ENCODE data around the gene BBLN.
"Not testable (repeated sequence)": the region's sequence is repeated elsewhere in the genome, so short reads cannot be mapped to it uniquely, and the experiment has no call there.

Gene BBLN

DNA sequence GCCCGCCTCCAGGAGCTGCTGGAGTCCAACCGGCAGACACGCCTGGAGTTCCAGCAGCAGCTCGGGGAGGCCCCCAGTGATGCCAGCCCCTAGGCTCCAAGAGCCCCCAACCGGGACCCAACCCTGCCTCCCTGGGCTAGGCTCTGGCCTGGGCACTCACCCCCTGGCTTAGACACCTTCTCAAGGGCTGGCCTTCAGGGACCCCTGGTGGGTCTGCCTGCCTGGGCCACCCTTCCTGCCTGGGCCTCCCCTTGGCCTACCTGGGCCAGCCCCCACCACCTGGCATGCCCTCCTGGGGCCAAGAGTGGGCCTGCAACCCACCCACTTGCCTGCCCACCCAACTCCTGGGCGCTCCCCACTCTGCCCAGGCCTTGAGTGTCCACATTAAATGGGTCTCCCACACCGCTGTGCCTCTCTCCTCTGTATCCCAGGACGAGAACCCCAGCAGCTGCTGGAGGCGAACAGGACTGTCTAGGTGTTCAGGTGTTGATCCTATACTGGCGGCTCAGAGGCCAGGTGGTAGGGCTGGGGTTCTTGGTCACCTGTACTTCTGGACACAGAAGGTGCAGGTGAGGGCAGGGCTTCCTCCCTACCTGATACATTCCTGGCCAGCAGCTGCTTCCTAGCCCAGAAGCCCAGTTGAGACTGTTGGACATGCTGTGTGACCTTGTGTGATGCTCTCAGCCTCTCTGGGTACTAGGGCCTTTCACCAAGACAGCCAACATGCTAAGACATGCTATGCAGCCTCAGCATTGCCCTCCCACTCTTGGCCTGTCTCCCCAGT lies 3.6 kb downstream of the BBLN start:
- DNase-seq, result no peak

DNA sequence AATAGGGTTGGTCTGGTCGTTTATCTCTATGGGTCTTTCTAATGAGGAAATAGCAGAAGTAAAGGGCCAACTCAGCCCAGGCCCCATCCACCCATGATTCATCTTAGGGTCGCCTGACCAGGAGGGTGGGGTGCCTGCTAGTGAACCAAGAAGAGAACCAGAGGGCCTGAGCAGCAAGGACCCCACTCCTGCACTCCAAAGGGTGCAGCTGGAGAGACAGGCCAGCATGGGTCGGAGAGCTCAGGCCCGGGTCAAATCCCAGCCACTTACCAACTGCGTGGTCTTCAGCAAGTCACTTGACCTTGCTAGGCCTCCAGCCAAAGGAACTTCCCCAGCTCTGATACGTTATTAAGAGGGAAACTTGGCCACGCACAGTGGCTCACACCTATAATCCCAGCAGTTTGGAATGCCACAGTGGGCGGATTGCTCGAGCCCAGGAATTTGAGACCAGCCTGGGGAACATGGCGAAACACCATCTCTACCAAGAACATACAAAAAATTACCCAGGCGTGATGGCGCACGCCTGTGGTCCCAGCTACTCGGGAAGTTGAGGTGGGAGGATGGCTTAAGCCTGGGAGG lies 4.3 kb downstream of the BBLN start:
- DNase-seq, result no peak

DNA sequence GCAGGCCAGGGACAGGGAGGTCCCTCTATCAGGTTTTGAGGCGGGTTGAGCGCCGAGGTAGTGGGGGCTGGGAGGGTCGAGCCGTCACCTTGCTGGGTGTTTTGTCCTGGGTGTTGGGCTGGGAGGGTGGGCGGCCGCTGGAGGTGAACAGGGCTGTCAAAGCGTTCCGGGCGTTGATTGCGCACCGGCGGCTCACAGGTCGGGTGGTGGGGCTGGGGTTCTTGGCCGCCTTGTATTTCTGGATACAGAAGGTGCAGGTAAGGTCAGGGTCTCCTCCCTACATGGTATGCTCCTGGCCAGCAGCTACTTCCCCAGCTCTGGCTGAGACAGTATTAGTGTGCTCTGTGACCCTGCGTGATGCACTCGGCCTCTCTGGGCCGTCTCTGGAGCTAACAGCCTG lies 6.1 kb downstream of the BBLN start:
- DNase-seq, result no peak

DNA sequence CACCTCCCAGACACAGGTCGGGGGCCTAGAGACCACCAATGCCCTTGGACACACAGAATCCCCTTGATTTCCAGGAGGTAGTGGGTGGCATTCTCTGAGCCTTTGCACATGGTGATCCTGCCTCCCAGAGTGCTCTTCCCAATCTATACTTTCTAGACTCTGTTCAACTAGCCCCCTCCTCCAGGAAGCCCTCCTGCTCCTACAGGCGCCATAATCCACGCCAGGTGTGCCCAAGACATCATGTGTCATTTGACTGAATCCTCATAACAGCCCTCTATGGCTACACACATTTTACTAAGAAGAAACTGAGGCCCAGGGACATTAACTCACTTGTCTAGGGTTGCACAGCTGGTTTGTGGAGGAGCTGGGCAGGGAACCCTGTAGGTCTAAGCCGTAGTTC lies 7.1 kb downstream of the BBLN start:
- no peak for DNase-seq

DNA sequence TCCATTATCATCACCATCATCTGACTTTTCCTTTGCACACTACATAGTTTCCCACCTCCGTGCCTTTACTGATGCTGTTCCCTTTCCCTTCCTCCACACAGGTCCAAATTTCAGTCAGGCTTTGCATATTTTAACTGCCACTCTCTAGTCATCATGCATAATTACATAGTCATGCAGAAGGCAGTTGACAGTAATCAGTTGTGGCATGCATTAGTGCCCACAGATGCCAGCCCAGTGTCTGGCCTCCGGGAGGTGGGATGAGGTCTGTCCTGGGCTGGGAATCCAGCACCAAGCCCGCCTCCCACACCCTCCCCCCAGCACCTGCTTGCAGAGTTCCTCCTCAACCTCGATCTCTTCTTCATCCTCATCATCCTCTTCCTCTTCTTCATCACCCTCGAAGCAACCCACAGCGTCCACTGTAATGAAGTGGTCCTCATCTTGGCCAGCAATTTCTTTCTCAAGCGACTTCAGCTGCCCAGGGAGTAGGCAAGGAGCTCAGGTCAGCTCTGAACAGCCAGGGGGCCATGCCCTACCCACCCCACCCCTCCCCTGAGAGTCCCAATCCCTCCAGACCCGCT lies 8.8 kb downstream of the BBLN start:
- no peak for DNase-seq

DNA sequence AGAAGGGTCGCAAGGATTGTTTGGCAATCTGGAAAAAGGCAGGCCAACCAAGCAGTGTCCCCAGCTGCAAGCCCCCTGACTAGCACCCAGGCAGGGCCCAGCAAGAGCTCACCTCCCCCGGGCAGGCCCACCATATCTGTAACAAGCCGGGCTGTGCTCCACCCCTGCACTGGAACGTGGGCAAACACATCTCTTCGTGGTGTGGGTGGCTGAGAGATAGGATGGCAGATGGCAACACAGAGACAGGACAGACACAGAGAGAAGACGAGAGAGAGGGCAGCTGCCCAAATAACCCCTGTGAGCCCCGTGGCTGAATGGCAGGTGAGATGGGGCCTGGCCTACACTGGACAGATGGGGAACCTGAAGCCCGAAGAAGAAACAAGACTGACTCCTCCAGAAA lies 9.4 kb downstream of the BBLN start:
- no peak for DNase-seq

DNA sequence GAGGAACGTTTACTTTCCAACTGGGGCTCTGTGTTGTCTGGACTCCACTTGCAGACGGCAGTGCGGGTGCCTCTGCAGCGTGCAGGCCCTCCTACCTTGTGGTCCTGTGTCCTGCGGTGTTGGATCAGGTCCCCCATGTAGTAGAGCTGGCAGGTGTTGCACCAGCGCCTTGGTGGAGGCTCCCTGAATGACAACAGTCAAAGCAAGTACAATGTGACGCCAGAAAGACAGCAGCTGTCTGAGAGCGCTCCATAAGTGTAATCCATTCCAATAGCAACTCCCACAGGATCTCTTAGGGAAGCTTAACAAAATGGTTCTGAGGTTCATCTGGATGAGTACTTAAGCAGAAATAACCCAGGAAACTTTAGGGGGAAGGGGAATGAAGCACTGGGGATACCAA lies 9.9 kb downstream of the BBLN start:
- no peak for DNase-seq

DNA sequence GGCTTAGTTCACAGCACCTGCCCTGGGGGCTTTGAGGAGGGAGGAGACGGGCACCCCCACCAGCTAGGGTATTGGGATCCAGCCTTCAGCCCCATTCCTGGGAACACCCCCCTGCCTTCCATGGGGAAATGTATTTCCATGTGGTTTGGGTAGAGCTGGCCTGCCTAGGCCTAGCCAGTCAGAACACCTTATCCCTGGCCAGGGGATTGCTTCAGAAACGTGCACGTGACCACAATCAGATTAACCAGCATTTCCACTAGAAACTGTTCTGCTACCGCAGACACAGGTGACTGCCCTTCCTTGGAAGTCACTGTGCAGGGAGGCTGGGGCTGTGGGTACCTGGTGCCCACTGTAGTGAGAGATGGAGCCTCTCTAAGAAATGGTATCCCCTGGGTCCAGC lies 14.0 kb downstream of the BBLN start:
- DNase-seq, result no peak

GRCh38 chr9:128175102-128175563 lies 15.1 kb downstream of the BBLN start:
- DNase-seq, result no peak

DNA sequence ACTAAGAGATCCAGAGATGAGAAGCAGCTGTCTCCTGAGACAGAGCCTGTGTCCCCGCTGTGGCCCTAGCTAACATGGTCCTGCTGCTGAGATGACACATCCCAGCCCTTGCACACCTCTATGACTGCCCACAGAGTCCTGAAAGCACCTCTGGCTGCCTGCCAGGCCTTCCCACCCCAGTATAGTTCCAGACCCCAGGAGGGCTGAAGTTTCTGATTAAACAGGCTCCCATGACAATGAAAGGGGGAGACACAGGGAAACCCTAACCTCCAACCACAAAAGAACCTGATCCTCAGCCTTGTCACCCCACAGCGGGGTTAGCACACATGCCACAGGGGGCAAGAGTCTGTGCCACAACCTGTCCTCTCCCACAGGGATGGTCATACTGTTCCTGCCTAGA lies 15.7 kb downstream of the BBLN start:
- DNase-seq, result no peak

DNA sequence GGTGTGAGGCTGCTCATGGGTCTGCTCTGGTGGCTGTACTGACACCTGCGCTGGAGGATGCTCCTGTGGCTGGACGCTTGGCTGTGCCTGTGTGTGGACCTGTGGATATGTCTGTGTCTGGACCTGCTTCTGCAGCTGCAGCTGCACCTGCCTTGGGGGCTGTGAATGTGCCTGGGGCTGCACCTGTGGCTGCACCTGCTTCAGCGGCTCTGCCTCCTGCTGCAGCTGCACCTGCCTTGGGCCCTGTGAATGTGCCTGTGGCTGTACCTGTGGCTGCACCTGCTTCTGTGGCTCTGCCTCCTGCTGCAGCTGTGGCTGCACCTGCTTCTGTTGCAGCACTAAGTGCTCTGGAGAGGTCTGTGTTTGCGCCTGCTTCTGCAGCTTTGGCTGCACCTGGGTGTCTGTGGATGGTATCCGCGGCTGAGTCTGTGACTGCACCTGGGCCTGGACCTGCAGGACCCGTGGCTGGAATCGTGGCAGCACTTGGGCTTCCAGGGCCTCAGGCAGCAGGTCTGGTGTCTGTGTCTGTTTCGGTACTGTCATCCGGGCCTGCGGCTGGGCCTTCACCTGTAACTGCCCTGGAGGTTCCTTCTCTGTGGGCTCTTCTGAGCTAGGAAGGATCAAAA lies 18.9 kb downstream of the BBLN start:
- no peak for DNase-seq

DNA sequence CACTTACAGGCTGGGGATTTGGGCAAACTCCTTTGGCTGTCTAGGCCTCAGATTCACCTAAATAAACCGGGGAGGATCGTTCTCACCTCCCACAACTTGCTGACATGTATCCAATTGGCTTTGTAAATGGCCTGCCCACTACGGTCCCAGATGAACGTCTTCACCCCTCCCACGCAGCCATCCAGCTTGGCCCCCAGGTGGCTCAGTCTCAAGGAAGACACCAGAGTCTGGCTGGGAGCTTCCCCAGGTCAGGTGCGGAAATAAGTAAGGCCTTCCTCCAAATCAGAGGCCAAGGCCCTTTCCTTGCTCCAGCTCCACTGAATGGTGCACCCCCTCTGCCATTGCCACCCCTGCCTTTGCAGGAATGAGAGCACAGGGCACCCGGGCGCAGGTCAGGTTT lies 19.9 kb downstream of the BBLN start:
- DNase-seq, result no peak

DNA sequence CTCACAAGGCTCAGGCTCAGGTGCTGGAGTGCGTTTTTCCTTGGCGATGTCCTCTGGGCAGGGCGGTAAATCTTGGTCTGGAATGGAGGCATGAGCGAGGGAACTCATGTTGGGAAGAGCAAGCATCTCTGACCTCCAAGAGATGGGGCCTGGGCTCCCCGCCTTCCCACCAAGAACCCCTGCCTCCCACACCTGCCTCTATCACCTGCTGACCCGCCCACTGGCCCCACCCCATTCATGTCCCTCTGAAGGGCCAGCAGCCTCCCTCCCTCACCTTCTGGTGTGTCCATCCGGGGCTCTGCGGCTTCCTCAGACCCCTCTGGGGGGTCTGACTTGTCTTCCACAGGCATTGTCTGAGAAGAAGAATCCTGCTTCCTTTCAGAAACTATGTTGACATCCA lies 20.4 kb downstream of the BBLN start:
- DNase-seq, result no peak

GRCh38 chr9:128181480-128181879 lies 21.4 kb downstream of the BBLN start:
- not testable (repeated sequence) for DNase-seq

- DNase-seq, result no peak
These were observed 23.0 kb downstream of the BBLN start for GRCh38 chr9:128182893-128183588.

DNA sequence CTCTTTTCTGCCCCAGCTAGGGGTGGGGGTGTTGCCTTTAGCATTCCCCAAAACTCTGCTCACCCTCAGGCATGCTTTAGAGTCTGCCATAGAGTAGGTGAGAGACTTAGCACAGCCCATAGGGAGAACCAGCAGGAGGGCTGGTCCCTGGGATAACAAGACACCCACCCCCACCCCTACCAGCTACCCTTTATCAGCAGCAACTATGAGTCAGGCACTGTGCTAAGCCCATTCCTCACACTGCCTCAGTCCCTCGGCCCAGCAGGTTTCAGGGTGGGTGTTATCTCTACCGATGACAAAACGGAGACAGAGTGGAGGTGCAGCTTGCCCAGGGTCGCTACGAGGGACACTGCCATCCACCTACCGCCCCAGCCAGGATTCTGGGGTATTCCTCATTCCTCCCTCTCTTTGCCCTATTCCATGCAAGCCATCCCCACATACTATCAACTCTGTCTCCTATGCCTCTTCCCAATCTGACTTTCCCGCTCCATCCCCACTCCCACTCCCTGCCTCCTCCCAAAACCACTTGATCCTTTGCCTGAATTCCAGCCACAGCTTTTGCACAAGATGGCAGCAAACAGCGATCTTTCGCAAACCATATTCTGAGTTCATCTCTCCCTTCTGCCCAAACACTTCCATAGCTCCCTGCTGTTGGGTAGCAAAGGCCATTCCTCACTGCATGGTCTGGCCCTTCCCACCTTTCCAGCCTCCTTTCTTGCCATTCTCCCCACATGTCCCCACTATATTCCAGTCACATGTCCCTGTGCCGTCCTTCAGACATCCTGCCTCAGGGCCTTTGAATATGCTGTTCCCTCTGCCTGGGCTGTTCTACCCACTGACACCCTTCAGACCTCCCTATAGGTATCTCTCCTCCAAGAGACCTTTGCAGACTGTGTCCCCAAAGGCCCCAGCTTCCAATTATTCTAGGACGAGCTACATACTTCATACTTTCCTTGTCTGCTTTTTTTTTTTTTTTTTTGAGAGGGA lies 26.2 kb downstream of the BBLN start:
- DNase-seq, result no peak

GRCh38 chr9:128187361-128187760 lies 27.3 kb downstream of the BBLN start:
- no peak for DNase-seq

GRCh38 chr9:128188209-128188608 lies 28.1 kb downstream of the BBLN start:
- DNase-seq, result no peak

- DNase-seq, result no peak
These were observed 29.9 kb downstream of the BBLN start for GRCh38 chr9:128190013-128190412.

DNA sequence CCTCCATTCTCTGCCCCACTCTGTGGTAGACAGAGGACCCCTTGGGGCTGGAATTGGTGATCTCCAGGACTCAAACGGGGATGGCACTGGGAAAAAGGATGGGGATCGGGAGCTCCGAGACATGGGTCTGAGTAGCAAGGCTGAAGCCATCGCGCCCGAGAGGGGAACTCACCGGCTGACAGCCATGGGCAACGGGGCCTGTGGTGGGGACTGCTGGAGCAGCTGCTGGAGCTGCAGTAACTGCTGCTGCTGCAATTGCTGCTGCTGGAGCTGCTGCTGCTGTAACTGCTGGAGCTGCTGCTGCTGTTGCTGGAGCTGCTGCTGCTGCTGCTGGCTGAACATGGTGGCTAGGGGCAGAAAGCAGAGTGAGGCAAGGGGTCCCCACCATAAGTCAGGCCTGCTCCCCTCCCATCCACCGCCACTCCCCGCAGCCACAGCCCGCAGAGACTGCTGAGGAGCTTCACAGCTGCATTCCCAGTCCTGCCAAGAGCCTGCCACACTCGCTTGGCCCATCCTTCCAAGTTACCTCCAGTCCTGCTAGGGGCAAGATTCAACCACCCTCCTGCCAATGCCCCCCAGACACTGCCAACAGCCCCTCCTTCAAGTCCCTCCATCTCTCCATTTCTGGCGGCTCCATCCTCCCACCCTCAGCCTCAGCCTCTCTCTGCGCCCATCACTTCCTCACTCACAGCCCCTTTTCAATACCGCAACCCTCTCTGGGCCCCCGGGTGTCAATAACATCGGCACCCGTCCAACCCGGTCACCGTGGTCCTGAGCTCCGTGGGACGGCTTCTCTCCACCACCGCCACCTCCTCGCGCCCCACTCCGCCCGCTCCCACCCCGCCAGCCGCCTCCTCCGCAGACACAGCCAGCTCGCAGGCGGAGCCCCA lies 30.7 kb downstream of the BBLN start:
- no peak for DNase-seq
